ENCODE measurements around the gene CALML4.
"Not testable (repeated sequence)": the region's sequence is repeated elsewhere in the genome, so short reads cannot be mapped to it uniquely, and the experiment has no call there.

The CALML4 gene

DNA sequence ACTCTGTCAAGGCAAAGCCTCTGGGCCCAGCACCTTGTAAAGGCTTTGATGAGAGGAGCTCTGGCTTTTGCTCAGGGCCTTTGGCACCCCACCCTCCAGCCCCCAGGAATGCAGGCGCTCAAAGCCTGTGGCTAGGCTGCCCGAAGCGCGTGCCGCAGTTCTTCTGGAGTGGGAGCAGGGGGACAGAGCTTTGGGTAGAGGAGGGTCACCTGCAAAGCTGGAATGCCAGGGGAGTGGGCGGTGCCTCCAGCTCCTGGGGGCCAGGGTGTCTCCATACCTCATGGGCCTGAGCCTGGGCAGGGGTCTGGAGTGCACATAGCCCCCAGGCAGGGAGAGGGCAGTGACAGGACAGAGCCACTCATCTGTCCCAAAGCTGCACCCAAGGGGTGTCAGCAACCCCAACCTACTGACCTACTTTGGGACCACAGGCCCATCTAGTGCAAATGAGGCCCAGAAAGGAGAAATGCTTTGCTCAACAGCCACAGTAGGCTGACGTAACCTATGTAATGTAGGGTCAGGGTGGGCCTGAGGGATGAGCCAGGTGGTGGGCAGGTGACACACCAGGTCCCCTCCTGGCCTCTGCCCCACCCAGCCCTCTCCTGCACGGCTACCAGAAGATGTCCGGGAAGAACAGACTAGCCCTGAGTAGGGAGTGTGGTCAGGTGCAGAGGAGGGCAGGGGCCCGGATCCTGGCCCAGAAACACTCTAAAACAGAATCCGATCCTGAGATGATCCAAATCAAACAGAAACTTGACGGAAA lies 2.2 kb upstream of the CALML4 start:
- no peak for DNase-seq

DNA sequence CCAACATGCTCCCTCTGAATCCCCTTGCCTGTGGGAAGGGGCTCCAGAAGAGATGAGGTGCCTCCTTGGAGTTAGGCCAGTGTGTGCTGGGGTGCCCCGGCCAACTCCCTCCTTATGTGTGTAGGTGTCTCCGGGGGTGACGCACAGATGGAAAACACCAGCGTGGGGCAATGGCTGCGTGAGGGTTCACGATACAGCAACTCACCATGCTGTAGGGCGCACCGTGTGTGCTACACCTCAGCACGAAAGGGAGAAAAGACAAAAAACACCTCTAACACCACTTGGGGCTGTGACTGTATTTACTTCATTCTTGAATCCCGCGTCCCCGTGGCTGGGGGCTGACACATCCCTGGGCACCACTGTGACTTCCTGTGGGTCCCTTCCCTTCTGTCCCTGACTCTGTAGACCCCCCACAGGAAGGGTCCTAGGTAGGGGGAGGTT lies 1.6 kb upstream of the CALML4 start:
- DNase-seq, result no peak

DNA sequence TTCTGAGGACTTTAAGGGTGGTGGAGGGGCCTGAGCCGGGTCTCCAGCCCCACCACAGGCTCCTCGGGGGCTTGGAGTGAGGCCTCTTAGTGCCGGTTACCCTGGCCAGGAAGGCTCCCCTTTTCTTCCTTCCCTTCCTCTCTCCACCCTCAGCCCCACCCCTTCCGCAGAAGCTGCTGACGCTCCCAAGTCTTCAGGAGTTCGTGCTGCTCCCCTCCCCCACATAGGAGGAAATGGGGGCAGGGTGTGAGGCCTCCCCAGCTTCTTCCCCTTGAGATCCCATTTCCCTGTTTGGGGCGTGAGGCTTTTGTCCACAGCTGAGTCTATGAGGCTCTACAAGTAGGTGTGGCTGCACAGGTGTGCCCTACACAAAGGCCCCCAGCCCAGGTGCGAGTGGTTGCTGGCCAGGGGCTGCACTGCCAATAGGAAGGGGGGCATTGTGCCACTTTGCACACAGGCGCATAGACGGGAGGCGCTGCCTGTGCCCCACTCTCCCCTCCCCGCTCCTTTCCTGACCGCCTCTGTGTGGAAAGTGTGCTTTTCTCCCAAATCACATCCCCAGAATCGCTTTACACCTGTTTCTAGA lies 915 bp upstream of the CALML4 start:
- DNase-seq, result no peak

DNA sequence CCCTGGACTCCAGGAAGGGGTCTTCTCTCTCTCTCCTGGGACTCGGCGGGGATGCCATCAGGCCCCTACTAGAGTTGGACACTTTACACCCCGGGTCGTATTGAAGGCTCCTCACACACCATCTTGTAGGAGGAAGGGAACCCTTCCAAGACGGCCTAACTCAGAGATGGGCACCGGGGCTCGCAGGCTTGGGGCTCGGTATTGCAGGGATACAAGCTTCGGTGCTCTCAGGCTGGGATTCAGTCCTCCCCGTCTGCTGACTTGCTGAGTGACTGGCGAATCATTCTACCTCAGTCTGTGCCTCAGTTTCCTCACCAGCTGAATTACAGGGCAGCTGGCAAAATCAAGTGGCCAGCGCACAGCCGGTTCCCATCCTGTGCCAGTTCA lies 419 bp upstream of the CALML4 start:
- no peak for DNase-seq

- no peak for DNase-seq
These were observed 771 bp downstream of the CALML4 start for GRCh38 chr15:68204361-68204760.

DNA sequence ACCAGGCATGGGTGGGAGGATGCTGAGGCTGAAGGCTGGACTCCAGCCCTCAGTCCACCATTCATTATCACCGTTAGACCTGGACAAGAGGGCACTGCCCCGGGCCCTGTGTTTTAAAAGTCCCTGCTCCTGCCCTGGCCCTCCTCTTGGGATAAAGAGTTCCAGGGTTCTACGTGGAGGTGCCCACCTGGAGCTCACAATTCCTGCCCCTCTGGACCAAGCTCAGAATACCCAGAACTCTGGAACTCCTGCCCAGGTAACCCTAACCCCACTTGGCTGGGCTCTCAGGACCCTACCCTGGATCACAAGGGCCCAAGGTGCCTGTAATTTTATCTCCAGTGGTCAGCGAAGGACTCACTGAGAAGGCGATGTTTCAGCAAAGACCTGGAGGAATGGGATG lies 1.2 kb downstream of the CALML4 start:
- no peak for DNase-seq

DNA sequence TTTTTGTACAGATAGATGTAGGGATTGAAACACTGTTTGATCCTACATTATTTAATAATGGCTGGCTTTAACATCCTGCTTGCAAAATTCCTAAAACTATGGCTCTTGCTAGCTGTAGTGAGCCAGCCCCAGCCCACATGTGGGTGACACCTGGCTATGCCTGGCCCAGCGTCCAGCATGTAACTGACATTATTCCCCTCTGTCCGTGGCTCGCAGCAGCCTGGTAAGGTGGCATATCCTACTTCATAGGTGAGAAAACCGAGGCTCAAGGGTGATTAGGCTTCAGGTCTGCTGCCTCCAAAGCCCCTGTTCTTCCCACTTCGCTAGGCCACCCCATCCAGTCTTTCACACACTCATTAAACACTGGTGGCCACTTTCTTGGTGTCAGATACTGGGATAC lies 1.6 kb downstream of the CALML4 start:
- DNase-seq, result no peak

DNA sequence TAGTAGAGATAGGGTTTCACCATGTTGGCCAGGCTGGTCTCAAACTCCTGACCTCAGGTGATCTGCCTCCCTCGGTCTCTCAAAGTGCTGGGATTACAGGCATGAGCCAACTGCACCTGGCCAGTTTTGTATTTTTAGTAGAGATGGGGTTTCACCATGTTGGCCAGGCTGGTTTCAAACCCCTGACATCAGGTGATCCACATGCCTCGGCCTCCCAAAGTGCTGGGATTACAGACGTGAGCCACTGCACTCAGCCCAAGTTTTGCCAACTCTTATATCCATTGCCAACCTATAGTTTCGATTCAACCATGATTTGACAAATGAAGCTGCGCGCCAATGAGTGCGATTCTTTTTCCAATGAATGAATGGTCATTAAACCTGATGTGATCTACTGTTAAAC lies 2.1 kb downstream of the CALML4 start:
- DNase-seq, result not testable (repeated sequence)

DNA sequence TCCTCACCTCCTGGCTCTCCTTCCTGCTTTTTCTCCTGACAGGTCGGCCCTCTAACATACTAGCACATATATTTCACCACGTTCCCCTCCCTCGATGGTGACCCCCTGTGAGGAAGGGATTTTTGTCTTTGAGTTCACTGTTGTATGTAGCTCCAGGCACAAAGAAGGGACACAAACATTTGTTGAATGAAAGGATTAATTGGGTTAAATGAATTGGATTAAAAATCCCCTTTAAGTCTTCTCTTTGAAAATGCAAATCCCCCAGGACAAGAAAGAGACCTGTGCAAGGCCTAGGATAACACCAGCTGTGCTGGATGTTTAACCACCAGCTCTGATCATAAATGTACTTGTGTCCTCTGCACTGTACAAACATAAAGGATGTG lies 3.3 kb downstream of the CALML4 start:
- no peak for DNase-seq

- DNase-seq, result no peak
These were observed 3.8 kb downstream of the CALML4 start for GRCh38 chr15:68201153-68201878.

- DNase-seq, result no peak
These were observed 4.9 kb downstream of the CALML4 start for GRCh38 chr15:68200016-68200861.

DNA sequence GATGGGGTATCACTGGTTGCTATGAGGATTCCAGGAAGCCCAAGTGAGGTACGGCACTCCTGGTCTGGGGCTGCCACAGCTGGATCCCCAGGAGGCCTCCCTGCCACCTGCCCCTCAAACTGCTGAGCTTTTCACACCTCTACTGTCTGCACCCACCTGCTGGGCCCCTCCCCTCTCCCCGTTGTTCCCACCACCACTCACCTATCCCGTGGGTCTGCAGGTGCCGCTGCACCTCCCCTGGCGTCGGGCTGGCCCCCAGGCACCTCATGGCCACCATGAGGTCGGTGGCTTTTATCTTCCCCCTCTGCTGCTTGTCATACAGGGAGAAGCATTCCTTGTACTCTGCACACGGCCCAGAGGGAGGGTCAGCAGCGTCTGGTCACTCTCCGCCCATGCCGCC lies 5.8 kb downstream of the CALML4 start:
- no peak for DNase-seq

- DNase-seq, result no peak
These were observed 7.3 kb downstream of the CALML4 start for GRCh38 chr15:68197661-68198437.

GRCh38 chr15:68197170-68197492 lies 8.0 kb downstream of the CALML4 start:
- DNase-seq, result no peak

- no peak for DNase-seq
These were observed 8.5 kb downstream of the CALML4 start for GRCh38 chr15:68196445-68197169.

GRCh38 chr15:68195336-68196112 lies 9.6 kb downstream of the CALML4 start:
- DNase-seq, result no peak

DNA sequence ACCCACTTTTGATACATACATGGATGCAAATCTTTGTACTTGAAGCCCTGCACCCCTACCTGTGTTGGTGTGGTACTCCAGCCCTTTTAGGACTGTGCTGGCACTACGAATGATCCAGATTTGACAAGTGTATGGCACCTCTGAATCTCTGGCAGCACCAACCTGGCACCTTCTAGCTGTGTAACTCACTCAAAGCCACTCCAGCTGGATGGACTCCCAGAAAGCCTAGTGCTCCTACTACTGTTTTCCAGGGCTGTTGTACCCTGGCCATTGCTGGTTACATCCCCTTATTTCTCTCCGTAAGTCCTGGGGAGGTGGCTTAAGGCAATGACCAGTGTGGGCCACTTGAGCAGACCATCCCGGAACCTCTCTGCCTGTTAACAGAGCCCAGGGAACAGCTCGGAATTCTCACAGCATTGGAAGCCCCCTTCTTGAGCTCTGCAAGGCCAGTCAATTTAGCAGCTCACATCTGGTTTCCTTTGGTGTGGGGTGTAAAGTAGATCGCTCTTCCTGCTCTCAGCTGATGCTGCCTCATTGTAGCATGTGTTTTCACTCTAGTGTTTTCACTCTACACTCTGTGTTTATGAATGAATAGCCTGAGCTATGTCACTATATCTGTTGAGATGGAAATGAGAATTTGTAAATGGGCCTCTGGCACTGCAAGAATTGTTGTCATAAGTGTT lies 12.2 kb downstream of the CALML4 start:
- DNase-seq, result no peak

GRCh38 chr15:68192117-68192516 lies 13.0 kb downstream of the CALML4 start:
- no peak for DNase-seq

- DNase-seq, result no peak
These were observed 13.6 kb downstream of the CALML4 start for GRCh38 chr15:68191555-68191954.

GRCh38 chr15:68190048-68190447 lies 15.1 kb downstream of the CALML4 start:
- DNase-seq, result no peak
